HG03432 (cell line): Measurements from ENCODE around the gene AKT1.

Experiments
- ATAC-seq: cut with Tn5 transposase; IDR thresholded peaks from one replicate; pipeline ENCODE4 v1.9.1; 2021; ENCODE audit warnings: mild to moderate bottlenecking, moderate library complexity; ENCODE audit not compliant: unreplicated experiment

Gene AKT1

DNA sequence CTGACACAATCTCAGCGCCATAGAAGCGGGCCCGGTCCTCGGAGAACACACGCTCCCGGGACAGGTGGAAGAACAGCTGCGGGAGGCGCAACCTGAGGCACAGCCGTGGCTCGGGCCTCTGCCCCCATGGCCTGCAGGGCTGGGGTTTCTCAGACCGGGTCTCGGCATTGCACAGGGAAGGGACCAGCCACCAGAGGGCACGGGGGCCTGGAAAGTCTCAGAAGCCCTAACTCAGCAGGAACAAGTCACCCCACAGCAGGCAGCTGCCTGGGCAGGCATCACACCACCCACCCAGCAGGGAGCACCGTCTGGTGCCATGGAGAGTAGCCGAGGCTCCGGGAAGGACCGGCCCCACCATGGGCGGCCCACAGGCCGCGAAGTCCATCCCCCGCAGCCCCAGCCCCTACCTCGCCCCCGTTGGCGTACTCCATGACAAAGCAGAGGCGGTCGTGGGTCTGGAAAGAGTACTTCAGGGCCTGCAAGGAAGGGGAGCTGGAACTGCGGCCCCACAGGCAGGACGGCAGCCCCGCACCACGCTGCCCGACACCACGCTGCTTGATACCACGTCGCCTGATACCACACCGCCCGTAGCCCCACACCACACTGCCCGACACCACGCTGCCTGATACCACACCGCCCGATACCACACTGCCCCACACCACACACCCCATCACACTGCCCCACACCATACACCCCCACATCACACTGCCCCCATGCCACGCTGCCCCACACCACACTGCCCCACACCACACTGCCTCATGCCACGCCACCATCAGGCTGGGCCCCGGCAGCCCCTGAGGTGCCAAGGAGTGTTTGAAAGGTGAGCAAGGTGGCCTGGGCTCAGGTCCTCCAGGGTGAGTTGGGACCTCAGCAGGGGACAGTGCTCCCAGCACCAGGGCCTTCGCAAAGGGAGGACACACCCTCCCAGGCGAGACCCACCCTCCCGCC is 21.8 kb downstream of the AKT1 start:
- no peak for ATAC-seq

DNA sequence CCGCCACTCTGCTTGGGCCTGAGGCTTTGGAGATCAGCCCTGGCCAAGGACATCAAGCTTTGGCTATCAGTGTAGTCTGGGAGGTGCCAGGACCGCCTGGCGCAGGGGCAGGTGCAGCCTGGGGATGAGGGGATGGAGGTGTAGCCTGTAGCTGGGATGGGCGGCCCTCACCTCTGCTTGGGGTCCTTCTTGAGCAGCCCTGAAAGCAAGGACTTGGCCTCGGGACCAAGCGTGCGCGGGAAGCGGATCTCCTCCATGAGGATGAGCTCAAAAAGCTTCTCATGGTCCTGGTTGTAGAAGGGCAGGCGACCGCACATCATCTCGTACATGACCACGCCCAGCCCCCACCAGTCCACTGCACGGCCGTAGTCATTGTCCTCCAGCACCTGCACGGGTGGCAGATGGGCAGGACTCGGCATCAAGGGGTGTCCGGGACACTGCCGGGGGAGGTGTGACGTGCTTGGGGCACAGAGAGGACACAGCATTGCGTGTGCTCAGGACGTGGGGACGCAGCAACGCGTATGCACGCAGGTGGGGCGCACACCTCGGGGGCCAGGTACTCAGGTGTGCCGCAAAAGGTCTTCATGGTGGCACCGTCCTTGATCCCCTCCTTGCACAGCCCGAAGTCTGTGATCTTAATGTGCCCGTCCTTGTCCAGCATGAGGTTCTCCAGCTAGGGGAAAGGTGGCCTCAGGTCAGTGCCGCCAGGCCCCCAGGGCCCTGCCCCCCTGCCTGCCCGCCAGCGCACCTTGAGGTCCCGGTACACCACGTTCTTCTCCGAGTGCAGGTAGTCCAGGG is 22.6 kb downstream of the AKT1 start:
- ATAC-seq, result no peak

DNA sequence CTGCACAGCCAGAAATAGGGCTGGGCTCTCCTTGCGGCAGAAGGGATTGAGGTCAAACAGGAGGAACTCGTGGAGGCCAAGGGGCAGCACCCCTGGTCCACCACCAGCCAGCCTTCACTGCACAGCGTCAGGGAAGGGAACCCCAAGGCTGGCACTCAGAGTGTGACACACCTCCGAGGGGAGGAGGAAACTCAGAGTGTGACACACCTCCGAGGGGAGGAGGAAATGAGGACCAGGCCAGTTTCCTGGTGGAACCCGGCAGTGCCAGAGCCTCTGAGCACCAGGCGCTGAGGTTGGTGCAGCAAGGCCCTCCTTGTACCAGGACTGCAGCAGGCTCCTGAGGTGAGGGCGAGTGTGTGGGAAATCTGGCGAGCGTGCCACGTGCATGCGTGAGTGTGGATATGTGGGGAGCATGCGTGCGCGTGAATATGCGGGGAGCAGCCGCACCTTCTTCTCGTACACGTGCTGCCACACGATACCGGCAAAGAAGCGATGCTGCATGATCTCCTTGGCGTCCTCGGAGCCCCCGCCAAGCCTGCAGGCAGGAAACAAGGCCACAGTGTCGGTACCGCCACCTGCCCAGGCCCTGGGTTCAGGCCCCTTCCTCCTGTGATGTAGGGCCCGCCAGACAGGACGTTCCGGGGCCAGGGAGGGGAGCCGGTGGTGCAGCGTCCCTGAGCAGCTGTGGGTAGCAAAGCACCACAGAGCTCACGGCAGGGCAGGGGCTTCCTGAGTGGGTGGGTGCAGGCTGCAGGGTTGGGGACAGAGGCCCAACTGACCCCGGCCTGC is 23.4 kb downstream of the AKT1 start:
- ATAC-seq, result no peak

DNA sequence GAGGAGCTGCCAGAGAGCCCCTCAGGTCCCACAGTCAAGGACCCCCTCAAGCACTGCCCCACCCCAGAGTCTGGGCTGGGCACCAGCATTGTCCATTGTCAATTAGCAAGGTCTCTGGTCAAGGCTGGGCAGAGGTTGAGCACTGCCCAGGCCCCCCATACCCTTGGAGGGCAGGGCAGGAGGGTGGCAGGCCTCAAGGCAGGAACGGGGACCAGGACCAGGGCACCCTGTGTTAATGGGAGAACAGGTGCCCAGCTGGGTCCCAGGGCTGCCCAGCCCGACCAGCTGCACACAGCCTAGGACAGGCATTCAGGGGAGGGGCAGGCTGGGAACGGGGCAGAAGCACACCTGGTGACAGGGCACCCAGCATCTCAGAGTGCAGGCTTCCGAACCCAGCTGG is 24.2 kb downstream of the AKT1 start:
- no peak for ATAC-seq

DNA sequence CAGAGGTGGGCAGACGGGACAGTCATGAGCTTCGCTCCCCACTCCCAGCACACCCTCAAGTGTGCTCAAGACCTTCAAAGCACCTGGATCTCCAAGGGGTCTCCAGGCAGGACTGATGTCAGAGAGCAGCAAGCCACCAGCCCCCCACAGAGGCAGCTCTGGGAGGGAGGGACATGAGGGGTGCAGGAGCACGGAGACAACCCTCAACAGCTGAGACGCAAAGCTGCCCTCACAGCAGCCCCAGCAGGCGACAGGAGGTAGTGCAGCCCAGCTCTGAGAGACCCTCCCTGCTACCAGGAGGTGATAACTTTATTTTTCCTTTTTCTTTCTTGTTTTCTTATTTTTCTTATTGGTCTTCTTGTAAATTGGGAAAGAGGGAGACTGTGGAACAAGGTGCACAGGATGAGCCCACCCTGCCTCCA is 24.7 kb downstream of the AKT1 start:
- ATAC-seq, result no peak

DNA sequence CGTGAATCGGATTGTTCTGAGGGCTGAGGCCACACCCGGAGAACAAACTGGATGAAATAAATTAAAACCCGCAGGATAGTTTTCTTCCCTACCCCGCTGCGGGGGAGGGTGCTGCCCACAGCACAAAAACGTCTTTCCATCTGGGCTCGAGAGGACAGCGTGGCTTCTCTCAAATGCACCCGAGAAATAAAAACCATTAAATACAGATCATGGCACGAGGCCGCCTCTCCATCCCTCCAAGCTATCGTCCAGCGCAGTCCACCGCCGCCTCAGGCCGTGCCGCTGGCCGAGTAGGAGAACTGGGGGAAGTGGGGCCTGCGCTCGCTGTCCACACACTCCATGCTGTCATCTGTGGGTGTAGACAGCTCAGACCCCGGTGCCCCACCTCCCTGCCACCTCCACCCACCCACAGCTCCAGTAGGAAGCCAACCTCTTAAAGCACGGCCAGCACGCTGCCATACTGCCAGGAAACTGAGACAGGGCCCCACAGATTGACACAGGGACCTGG is 25.4 kb downstream of the AKT1 start:
- no peak for ATAC-seq

DNA sequence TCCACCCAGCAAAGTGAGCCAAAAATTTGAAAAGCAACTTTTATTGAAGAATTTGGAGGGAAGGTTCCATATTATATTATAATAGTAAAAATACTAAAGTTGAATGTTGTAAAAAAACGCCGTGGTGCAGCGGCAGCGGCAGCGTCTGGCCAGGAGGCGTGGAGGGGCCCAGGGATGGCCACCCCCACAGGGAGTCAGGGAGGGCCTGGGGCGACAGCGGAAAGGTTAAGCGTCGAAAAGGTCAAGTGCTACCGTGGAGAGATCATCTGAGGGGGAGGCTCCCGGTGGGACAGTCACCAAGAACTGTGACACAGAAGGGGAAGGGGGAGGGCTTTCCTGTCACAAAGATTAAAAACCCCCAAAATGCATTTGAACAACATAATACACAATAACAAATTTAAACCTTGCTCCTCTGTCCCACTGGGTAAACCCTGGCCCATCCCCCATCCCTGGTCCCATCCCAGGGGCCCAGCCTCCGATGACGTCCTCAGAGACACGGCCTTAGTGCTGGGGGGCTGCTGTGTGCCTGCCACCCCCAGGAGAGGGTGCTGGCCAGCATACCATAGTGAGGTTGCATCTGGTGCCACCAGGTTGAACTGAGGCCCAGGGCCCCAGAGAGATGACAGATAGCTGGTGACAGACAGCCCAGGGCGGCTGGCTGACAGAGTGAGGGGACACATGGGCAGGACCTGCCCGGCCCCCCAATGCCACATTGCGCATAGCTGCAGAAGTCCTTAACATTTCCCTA is 26.1 kb downstream of the AKT1 start:
- no peak for ATAC-seq

DNA sequence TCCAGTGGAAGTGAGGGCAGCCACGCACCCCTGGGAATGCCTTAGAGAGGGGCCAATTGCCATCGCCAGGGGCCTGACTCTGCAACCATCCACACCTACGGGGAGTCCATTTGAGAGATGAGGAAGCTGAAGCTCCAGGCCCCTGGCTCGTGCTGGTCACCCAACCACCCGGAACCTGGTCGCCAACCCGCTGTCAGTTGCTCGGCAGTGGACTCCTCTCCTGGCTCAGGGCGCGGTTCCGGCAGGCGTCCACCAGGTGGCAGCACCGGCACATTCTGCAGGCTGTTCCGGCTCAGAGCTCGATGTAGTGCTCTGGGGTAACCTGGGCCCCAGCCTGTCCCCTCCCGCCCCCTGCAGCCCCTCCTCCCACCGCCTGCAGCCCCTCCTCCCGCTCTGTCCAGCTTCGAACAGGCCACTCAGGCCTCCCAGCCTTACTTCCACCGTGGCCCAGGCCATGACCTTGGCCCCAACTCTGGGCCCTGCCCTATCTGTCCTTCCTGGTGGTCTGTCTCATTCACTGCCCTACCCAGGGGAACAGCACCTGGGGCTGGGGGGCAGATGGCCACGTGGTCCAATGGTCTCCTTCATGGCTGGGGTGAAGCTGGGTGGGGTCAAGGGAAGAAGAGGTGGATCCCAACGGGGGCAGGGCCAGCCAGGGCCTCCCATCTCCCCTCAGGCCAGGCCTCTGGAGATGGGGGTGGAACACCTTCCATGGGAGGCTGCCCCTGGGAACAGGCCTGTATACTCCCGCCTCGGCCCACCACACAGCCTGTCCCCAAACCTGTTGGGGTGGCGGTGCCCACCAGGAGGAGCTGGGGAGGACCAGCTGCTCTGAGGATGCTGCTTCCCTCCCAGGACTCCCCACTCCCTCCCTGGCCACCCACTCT is 26.9 kb downstream of the AKT1 start:
- peak; percentile 79 for ATAC-seq

DNA sequence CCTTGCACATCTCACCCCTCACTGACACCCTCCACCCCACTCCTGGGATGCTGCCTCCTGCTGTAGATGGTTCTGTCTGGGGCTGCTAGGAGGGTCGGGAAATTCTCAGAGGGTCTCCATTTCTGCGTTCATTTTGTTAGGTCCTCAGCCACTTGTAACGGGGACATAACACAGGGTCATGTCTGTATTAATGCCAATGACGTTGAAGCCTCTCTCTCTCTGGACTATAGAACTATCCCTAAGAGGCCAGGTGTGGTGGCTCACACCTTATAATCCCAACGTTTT is 28.0 kb downstream of the AKT1 start:
- ATAC-seq, result no peak

DNA sequence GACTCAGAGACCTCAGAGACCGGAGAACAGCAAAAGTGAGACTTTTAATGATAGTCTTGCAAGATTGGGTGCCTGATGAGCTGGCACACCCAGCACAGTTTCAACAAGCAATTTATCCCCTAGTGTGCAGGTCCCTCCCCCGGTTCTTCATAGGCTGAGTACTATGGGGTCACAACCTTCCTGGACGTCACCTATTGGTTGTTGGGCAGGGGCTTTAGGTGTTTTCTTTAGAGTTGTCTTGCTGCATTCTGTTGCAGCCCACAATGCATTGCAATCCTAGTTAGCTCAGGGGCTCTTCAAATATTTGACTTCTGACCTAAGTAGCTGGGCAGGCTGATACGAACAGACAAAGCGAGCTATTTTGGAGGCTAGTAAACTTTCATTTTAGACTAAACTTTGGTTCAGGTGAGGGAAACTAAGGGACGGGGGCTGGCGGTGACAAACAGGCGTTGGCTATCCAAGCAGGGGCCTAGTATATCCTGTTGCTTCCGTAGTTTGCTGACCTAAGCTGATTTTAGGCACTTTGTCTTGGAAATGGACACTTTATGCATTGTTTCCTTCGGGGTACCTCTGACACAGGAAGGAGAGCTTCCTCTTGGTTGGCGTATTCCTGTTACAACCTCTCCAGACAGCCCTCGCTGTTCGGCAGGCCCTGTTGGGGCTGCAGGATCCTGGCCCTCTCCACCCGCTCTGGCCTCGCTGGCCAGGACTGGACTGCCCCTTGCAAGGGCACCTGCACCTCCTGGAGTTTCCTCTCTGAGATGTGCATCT is 28.5 kb downstream of the AKT1 start:
- ATAC-seq, result no peak

DNA sequence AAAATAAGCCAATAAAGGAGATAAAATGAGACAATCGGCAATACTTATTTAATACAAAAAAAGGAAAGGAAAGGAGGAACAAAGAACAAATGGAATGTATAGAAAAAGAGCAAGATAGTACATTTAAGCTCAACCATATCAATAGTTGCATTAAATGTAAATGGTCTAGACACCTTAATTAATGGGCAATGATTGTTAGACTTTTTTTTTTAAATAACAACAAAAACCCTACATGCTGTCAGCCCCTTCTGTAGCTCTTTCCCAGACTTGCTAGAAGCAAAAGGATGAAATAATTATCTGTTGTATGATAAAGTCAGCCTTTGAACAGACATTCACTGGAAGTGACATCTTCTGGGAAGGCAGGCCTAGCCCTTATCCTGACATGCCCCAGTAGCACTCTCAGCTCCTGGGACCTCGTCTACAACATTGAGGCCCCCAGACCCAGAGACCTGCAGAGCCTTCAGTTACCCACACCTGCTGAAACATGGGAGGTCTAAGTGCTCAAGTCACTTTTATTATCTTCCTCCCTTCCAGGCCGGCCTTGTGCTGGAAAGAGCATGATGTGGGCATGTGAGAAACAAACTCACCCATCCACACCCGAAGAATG is 29.2 kb downstream of the AKT1 start:
- no peak for ATAC-seq

DNA sequence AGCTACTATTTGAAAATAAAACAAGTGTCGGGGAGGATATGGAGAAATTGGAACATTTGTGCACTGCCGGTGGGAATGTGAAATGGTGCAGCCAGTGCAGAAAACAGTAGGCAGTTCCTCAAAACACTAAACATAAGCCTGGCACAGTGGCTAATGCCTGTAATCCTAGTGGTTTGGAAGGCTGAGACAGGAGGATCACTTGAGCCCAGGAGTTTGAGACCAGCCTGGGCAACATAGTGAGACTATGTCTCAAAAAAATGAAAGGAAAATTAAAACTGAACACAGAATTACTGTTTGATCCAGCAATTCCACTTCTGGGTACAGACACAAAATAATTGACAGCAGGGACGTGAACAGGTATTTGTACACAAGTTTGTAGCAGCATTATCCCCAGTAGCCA is 30.0 kb downstream of the AKT1 start:
- ATAC-seq, result no peak

DNA sequence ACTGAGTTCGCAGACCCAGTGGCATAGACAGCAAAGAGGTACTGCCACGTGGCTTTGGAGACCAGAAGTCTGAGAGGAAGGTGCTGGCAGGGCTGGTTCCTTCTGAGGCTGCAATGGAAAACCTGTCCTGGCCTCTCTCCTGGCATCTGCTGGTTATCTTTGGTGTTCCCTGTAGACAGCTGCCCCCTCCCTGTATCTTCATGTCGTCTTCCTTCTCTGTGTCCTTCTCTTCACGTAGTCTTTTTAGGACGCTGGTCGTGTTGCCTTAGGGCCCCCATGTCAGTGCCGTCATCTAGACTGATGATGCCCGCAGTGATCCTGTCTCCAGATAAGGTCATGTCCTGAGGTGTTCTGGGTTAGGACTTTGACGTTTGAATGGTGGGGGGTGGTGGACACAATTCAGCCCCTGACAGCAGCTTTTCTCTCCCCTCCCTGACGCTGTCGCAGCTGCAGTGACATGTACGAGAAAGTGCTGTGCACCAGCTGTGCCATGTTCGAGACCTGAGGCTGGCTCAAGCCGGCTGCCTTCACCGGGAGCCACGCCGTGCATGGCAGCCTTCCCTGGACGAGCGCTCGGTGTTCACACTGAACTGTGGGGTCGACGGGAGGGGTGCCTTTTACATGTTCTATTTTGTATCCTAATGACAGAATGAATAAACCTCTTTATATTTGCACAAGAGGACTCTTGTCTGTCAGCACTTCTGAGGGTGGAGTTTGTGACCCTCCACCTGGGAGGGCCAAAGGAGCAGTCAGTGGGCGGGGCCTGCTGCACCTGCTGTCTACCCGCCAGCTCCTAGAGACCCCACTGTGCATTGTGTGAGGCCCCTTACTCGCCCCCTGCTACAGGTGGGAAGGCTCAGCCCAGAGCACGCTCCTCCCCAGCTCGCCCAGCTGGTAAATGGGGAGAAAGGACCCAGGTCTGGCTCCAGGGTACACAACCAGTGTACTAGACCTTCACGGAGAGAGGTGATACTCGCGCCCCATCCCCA is 36.3 kb downstream of the AKT1 start:
- ATAC-seq, result no peak

DNA sequence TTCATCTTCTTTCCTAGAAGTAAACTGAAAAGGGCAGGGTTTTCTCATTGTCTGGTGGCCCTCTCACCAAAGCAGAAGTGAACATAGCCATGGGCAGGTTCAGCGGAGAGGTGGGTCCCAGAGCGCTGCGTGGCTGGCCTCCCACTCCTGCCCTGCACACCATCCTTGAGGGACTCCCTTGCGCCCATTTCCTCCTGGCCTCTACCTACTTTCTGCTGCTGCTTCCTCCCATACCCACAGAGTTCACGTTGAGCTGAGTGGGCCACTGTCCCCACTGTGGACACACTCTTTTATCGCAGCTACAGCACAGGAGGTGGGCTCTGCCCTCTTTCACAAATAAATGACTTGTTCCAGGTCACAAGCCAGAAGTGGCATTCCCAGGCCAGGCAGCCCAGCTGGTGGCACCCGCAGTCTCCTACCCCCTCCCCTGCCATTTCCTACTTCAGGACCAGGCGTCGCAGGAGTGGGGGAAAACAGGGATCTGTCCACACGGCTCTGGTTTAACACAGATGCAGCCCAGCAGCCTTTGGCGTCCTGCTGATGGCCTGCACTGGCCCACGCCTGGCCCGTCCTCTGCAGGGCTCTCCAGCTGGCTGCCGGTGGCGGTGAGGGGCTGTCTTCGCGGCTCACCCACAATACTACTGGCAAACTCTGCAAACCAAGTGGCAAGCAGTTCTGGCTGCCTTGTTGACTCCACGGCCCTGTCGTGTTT is 37.7 kb downstream of the AKT1 start:
- no peak for ATAC-seq

DNA sequence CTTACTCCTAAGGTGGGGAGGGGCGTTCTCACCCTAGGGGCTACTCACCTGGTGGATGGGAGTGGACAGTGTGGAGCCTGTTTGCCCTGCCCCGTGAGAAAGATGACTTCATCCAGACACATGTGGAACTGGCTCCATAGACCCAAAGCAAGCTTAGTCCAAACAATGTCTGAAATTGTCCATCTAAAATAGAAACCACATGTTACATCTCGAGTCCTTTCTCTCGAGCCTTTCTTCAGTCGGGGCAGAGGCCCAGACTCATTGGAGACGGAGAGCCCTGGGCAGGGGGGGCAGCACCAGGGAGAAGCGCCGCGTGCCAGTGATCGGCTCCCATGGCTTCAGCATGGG is 38.3 kb downstream of the AKT1 start:
- no peak for ATAC-seq

DNA sequence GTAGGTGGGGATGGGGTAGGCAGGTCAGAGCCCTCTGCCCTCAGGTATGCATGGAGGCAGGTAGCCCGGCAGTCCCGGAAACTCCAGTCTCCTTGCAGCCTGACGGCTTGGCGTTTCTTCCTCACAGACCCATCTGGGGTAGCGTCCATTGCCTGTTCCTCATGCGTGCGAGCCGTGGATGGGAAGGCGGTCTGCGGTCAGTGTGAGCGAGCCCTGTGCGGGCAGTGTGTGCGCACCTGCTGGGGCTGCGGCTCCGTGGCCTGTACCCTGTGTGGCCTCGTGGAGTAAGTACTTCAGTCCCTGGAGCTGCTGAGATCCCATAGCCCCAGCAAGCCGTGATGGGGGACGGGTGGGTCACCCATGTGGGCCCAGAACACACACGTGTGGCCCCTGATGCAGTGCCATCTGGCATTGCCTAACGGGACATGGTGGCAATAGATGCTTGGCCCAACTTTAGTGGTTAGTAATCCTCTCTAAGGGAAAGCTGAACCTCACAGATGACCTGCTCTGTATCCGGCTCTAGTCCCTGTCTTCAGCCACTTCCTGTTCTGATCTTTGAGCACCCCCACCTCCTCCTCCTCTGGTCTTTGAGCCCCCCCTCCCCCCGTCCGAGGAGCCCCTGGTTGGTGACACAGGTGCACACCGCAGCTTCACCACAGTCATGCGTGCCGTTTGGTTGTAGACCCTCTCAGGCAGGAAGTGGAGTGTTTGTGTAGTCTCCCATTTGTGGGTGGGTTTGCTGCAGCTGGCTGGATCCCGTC is 38.9 kb downstream of the AKT1 start:
- no peak for ATAC-seq
